ENCODE measurements around the gene CCPG1. TPM values are rescaled to one million over a fixed set of nuclear protein-coding genes. Genes with fewer than 3 reads are reported as not detected.
A peak's percentile ranks its signal among the peaks of the same experiment; 100 is the strongest.

CCPG1 gene
- total RNA-seq, 1 donor from 2014 or later, result 21.3 TPM

- DNase-seq (ENCODE audit: low spot score in 2 of 2, unreplicated experiment in 2 of 2), result peak; percentile 51 to 72
- Mint-ChIP-seq H3K4me1 (peaks cover 21% of the 10 kb centered on the region), H3K9me3 (no peaks in the 10 kb centered on the region), H3K27ac (peak within 1 kb of the TSS; percentile 98), H3K36me3 (peaks cover 3% of the 10 kb centered on the region), H3K27me3 (ENCODE audit: low read depth) (no peaks in the 10 kb centered on the region), H3K4me3 (peak within 1 kb of the TSS; percentile 96)
- TF ChIP-seq CTCF (IDR thresholded peaks at IDR 0.05; ENCODE audit: unreplicated experiment), result no peak
Measured at GRCh38 chr15:55318588-55319494, 89.3 kb downstream of the CCPG1 start, which contains the start of the genes PIGB and PIGBOS1. Gene PIGB, plus strand, starts transcription at chr15:55319222. Its CDS starts 29 bp downstream, at chr15:55319251. Gene PIGBOS1, minus strand, starts transcription at chr15:55319123. Its CDS starts 1,331 bp downstream, at chr15:55317792.

Small RNA genes within 50 kb of the gene (microRNA-seq; reads per million reads assigned to microRNA genes)
- gene MIR628, result 126 reads per million, percentile 64 among the genes with 10 or more reads in this experiment

Other genes with a start within 250 kb of the CCPG1 start
- 74.6 to 78.8 TPM (median 75.1 TPM) in 3 replicates for gene RSL24D1, start 211.4 kb downstream of the CCPG1 start, total RNA-seq
- gene RAB27A, start 118.5 kb downstream of the CCPG1 start, total RNA-seq, result 9.5 to 13.1 TPM (median 12.1 TPM) in 3 replicates
- 11.8 to 19.7 TPM (median 15.5 TPM) in 3 replicates for gene PIGBOS1, start 89.2 kb downstream of the CCPG1 start, total RNA-seq
- gene PIGB, start 89.1 kb downstream of the CCPG1 start, total RNA-seq, result 14.4 to 19.3 TPM (median 15.4 TPM) in 3 replicates
- 1.4 to 2.2 TPM (median 1.6 TPM) in 3 replicates for gene PIERCE2, start 136 bp upstream of the CCPG1 start, total RNA-seq
- gene DNAAF4, start 99.9 kb upstream of the CCPG1 start, total RNA-seq, result 3.3 to 4.3 TPM (median 3.4 TPM) in 3 replicates
- gene PYGO1, start 180.0 kb upstream of the CCPG1 start, total RNA-seq, result 29.6 to 34.1 TPM (median 30.6 TPM) in 3 replicates